Measurements from ENCODE around the gene PRKAB1.

PRKAB1 gene

DNA sequence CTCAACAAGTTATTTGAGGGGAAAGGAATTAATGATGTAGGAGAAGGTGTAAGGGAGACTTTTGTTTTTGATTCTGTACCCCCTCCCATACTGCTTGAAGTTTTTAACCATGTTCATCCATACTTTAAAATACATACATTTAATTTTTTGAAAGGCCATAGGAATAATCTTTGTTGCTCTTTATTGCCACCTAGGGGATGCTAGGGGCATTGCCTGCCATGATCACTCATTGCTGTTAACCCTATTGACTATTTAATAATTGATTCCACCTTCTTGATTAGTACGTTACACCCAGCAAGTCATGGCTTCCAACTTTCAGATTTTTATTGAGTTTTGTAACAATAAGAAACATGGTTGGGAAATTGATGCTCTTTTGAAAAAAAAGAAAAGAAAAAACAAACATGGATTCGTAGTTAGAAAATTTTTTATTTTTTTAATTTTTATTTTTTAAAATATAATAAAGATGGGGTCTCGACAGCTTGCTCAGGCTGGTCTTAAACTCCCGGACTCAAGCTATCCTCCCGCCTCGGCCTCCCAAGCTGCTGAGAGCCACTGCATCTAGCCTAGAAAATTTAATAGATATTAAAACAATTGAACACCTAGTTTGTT is 8.5 kb upstream of the PRKAB1 start:
- peak in 18 of 42 donors; percentile 18 to 77 (median 42) for DNase-seq

DNA sequence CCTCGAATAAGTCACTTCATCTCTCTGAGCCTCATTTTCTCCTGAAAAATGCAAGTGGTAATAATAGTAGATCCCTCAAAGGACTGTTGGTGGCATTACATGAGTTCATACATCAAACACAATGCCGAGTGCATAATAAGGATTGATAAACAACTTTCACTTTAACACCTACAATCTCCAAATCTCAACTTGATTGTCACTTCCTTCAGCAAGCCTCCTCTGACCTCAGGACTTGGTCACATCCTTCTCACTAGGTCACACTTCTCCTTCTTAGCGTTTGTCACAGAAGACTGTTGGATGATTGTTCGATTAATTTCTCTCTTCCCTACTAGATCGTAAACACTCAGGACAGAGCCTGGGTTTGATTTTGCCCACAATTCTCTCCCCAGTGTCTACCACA is 7.9 kb upstream of the PRKAB1 start:
- no peak for DNase-seq
- intact Hi-C loops (cut with DNase I) = no loop called here

More for the DNA sequence above, 8.5 kb upstream of the PRKAB1 start:
- intact Hi-C loops (cut with DNase I) = no loop called here

GRCh38 chr12:119661882-119662281 is 6.1 kb upstream of the PRKAB1 start:
- DNase-seq = no peak
- intact Hi-C loops (cut with DNase I) = no loop called here

DNA sequence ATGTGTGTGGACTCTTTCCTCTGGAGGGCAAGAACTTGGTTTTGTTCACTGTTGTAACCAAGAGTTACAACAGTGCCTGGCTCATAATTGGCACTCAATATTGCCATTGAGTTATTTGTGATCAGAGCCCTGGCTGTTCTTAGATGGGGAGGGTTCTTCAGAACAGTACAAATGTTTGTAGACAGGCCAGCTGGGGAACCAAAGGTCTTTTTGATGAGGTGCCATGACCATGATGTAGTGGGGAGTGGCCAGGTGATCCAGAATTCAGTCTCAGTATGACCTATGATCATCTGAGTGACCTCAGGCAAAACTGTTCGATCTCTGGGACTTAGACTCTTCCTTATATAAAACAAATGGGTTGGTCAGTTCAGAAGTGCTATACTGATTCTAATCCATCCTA is 3.3 kb upstream of the PRKAB1 start:
- DNase-seq = no peak
- intact Hi-C loops (cut with DNase I) = no loop called here

DNA sequence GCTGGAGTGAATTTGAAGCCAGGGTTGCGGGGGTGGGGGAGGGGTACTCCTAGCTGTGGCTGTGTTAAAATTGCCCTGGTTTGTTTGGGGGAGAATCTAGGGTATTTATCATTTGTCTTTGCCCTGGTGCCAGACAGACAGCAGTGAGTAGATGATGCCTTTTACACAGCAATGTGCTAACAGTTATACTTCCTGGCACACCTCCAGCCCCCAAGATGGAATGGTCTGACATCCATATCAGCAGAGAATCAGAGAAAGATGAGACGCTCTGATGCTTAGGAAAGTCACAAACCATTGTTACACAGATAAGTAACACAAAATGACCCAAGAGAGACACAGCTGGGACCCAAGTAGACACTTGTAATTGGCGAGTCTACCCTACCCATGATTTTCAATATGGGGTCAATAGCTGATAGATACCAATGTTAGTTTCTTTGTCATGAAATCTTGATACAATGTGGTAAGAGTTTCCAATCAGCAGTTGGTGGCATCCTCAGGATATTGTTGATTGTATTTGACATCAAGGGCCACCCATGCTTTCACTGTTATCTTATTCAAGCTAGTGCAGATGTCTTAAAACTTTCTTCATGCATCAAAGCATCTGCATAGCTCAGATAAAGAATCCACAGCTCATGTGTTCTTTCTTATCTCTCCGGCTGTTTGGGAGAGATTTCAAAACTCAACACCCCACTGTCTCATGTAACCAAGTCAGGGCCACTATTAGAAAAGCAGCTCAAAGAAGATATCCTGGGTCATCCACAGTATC is 2.6 kb upstream of the PRKAB1 start:
- intact Hi-C loops (cut with DNase I) = no loop called here
- no peak for DNase-seq

DNA sequence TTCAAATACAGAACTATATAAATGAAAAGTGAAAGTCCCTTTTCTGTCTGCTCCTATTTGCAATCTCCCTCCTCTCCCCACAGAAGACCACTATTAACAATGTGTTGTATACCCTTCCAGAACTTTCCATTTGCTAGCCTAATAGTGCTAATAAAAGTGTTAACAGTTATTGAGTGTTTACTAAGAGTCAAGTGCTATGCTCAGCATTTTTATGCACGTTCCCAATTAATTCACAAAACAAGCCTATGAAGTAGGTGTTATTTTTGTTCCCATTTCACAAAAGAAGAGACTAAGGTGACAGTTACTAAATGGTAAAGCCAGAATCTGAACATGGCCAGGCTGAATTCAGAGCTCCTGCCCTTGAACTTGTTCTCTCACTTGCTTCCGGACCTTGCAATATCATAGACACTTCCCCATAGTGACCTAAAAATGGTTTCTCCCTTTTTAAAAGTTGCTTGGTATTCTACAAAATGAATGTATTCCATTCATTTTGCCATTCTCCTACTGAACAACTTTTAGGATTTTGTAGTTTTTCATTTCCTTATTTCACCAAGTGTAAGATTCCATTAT is 1.6 kb upstream of the PRKAB1 start:
- intact Hi-C loops (cut with DNase I) = no loop called here

GRCh38 chr12:119666900-119667576 is 895 bp upstream of the PRKAB1 start:
- no peak for DNase-seq
- intact Hi-C loops (cut with DNase I) = no loop called here

More for the DNA sequence above, 1.6 kb upstream of the PRKAB1 start:
- no peak for DNase-seq

DNA sequence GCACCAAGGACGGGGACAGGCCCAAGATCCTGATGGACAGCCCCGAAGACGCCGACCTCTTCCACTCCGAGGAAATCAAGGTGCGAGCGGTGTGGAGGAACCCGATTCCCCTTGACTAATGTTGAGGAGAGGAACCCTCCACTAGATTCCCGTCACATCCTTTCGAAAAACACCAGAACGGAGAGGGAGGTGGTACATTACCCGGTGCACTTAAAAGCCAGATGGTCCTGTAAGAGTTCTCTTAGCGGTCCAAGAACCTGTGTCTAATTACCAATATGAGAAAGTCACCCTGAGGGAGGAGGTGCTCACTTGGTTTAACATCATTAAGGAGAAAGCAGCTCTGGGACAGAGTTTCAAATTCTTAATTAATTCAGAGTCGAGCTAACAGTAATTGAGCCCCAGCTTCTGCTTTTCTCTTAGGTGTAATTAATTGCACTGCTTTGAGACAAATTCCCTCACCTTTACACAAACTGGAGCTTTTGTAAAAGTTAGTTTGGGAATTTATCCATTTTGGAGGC is 450 bp downstream of the PRKAB1 start:
- intact Hi-C loops (cut with DNase I) = no loop called here
- peak in 1 of 42 donors; percentile 48 for DNase-seq

DNA sequence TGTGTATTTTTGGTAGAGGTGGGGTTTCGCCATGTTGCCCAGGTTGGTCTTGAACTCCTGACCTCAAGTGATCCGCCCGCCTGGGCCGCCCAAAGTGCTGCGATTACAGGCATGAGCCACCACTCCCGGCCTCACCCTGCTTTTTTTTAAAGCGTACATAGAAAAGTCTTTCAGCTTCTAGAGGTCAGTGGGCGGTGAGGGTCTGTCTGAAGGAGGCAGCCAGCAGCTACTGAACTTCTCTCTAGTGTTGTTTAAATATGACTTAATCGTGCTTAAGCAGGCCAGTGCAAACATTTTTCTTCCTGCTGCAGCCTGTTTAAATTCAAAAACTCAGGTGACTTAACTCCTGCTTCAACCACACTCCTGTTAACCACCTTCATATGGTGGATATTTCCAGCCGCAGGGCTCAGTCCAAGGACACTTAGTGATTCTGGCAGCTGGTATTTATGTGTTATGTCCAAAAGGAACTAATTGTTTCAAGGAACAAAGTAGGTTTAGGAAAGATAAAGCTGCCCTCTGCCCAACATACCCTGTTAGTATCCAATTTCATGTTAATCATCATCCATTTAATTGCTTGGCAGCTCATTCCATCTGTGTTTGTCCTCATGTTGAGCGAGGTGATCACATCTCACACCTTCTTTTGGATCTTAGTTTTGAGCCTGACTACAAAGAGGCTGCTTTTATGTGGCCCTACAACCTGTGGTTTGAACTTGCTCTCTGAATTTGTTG is 2.0 kb downstream of the PRKAB1 start:
- intact Hi-C loops (cut with DNase I) = no loop called here
- no peak for DNase-seq

DNA sequence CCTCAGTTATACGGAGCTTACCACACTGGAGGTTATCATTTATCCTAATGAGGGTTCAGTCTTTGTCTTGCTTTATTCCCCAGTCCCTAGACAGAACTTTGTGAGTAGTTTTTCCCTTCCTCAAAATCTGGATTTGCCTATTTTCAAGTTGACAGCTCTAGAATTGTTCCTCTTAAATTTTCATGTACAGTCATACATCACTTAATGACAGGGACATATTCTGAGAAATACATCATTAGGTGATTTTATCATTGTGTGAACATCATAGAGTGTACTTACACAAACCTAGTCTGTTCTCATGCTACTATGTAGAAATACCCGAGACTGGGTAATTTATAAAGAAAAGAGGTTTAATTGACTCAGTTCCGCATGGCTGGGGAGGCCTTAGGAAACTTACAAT is 3.1 kb downstream of the PRKAB1 start:
- no peak for DNase-seq
- intact Hi-C loops (cut with DNase I) = no loop called here

GRCh38 chr12:119672194-119672593 is 4.3 kb downstream of the PRKAB1 start:
- DNase-seq = no peak
- intact Hi-C loops (cut with DNase I) = no loop called here

DNA sequence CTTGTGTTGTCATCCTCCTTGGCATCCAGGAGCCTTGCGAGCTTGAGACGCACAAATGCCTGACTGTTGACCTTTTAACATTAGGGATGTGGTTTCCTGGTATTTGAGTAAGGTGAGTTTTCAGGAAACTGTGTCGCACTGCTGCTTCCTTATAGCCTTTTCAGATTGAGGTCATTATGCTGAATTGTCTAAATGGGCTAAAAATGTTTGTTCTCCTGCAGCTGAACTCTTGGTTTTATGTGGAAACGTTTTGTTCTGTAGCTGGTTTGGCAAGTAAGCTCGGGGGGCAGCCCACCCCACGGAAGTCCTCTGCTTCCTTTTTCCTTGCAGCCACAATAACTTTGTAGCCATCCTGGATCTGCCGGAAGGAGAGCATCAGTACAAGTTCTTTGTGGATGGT is 5.7 kb downstream of the PRKAB1 start:
- intact Hi-C loops (cut with DNase I) = no loop called here
- no peak for DNase-seq

GRCh38 chr12:119674560-119674959 is 6.6 kb downstream of the PRKAB1 start:
- intact Hi-C loops (cut with DNase I) = no loop called here
- no peak for DNase-seq

DNA sequence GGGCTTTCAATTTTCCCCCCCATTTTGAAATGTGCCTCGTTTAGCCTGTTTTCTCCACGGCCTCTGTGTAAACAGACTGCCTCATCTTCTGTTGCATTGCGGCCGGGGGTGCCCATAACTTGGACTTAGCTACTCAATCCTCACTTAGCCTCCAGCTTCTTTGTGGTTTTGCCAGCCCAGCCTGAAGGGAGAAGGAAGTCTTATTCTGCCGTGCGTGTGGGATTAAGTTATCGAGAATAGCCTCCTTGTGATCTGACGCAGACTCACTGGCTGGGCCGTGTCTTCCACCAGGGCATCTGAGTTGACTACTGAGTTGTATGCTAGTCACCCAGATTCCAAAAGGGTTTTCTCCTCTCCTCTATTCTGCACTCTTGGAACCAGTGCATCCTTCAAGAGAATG is 8.1 kb downstream of the PRKAB1 start:
- intact Hi-C loops (cut with DNase I) = no loop called here
- DNase-seq = no peak

- intact Hi-C loops (cut with DNase I) = no loop called here
Measured at GRCh38 chr12:119676573-119676972, 8.6 kb downstream of the PRKAB1 start.

GRCh38 chr12:119678459-119678858 is 10.5 kb downstream of the PRKAB1 start:
- no peak for DNase-seq
- intact Hi-C loops (cut with DNase I) = no loop called here

More at GRCh38 chr12:119676573-119676972, 8.6 kb downstream of the PRKAB1 start:
- no peak for DNase-seq

- DNase-seq = no peak
- intact Hi-C loops (cut with DNase I) = no loop called here
Measured at GRCh38 chr12:119679081-119679480, 11.1 kb downstream of the PRKAB1 start.

- intact Hi-C loops (cut with DNase I) = no loop called here
- no peak for DNase-seq
Measured at GRCh38 chr12:119679490-119679889, 11.6 kb downstream of the PRKAB1 start.

GRCh38 chr12:119681111-119681510 is 13.2 kb downstream of the PRKAB1 start:
- DNase-seq = no peak
- intact Hi-C loops (cut with DNase I) = no loop called here
